NAMALWA (cell line): ENCODE measurements around the gene PDHA1.

ENCODE experiments used
- DNase-seq: peaks from one replicate; pipeline ENCODE4 v3.0.0-alpha.2; 2015; ENCODE audit warnings: low spot score

PDHA1 gene

DNA sequence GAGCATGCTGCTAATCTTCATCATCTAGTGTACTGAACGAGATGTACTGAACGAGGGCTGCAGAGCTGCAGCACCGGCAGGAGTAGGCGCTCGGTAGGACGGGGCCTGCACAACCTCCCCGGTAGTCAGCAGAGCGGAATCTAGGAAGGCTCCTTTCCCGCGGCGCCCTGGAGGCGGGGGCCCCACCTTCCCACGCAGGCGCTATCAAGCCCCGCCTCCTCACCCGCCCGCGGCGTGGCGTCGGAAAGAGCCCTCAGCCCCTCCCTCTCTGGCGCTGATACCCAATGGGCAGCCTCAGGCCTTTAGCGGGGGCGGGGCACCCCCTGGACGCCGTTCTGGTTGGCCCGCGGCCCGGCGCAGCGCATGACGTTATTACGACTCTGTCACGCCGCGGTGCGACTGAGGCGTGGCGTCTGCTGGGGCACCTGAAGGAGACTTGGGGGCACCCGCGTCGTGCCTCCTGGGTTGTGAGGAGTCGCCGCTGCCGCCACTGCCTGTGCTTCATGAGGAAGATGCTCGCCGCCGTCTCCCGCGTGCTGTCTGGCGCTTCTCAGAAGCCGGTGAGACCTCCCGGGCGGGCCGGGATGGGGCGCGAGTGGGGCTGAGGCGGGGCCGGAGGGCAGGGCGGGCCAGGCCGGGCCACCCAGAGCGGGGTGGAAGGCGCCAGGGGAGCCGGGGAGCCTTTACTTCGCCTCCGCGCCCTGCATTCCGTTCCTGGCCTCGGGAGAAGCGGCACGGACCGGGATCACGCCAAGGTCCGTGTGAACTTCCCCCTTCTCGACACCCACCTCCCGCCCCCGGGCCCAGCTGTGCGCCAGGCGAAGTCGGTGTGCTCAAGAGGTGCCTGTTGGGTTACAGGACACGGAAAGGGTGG, at the start of gene PDHA1:
PDHA1 (plus strand) TSS at position 393 of the 874 bp plus-strand sequence; CDS start at position 504, 111 bp downstream.
- peak; percentile 92 for DNase-seq

DNA sequence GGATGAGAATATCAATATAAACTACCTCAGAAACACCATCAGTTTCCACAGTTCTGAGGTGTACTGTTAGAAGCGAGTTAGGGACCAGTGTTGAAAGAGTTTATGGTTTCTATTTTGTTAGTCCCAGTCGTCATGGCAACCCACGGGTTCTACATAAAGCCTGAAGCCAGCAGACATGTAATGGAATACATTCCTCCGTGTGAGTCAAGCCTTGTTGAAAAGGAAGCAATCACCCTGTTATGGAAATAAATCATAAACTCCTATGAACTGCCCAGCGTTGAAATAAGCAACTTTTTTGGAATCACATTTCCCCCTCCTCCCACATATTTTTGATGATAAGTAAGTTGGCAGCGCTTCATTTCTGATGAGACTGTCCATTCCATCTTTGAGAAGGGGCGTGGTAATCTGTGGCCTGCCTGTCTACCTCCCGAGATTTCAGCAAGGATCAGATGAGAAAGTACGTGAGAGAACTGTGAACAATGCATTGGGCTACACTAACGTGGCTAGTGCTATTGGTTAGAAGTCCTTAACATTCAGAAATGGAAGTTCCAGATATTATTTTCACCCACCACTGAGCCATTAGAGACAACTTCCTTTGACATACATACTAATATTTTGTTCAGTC, 40.4 kb upstream of the PDHA1 start:
- DNase-seq = no peak

DNA sequence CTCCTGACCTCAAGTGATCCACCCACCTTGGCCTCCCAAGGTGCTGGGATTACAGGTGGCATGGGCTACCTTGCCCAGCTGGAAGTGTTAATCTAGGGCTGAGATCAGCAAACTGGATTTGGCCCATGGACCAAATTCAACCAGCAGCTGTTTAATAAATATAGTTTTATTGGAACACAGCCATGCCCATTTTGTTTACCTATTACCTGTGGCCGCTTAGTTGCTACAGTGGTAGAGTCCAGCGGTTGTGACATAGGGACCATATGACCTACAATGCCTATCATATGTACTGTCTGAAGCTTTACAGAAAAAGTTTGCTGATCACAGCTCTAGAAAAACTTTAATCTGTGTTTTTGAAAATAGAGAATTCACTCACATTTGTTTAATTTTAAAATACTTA, 17.2 kb upstream of the PDHA1 start:
- no peak for DNase-seq

DNA sequence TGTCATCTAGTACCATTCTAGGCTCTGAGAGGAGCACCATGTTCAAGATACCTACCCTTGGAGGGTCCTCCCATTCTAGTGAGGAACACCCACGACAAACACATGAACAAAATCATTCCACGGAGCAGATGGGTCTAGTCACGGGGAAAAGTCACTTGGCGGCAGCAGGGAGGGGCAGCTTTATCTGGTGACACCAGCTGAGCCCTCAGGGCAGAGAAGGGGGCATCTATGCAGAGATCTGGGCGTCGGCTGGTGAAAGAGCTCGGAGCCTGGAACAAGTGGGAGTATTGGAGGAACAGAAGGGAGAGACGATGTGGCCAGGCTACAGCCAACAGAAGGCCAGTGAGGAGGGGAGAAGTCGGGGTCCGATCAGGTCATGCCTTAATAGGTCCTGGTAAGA, 11.9 kb upstream of the PDHA1 start:
- no peak for DNase-seq

DNA sequence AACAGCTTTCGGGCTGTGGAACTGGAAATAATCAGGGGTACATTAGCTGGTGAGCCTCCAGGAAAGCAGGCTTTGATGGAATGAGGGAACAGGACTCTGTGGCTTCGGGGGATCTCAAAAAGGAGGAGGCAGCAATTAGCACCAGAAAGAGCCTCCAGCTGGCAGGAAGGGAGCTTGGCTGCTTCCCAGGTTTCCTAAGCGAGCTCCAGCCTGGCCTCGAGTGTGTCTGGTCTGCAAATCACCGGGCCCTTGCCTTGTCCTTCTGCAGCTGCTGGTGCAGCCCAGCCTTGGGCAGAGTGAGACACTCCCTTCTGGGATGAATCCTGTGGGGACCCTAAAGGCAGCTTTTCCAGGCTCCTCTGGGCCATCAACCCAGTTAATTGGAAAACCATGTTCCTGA, 10.7 kb upstream of the PDHA1 start:
- no peak for DNase-seq

DNA sequence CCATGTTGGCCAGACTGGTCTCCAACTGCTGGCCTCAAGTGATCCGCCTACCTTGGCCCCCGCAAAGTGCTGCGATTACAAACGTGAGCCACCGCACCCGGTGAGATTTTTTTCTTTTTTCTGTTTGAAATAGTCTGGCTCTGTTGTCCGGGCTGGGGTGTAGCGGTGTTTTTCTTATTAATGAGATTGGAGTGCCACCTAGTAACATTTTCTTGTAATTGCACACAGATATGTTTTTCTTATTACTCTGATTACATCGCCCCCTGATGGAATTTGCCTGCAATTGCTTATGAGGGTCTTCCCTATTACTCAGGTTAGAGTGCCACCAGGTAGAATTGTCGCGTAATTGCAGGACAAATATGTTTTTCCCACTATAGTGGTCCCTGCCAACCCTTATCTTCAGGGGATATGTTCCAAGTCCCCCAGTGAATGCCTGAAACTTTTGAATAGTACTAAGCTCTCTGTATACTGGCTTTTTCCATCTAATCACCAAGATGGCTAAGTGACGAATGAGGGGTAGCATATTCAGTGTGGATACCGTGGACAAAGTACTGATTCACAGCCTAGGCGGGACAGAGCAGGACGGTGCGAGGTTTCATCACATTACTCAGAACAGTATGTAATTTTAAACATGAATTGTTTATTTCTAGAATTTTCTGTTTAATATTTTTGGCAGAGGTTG, 8.6 kb upstream of the PDHA1 start:
- peak; percentile 87 for DNase-seq

DNA sequence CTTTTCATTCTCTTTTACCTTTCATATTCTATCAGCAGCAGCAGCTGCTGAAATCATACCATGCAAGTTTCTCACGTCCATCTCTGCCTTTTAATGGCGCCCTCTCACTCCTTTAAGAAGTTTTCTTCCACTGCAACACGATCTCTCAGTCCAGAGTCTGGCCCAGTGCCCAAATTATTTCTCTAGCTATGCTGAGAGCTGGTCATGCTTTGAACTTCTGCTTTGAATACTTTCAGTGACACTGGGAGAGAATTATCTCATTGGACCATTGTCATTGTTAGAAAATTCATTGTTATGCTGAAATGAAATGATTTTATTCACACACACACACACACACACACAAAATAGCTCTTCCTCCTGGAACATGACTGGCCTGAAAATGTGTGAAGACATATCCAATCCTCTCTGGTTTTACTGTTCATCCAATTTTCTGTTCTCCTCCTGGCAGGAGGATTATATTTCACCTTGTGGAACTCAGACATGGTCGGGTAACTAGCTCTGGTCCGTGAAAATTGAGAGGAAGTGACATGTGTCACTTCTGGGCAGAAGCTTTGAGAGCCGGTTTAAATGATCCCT, 1.3 kb upstream of the PDHA1 start:
- peak; percentile 8 for DNase-seq

DNA sequence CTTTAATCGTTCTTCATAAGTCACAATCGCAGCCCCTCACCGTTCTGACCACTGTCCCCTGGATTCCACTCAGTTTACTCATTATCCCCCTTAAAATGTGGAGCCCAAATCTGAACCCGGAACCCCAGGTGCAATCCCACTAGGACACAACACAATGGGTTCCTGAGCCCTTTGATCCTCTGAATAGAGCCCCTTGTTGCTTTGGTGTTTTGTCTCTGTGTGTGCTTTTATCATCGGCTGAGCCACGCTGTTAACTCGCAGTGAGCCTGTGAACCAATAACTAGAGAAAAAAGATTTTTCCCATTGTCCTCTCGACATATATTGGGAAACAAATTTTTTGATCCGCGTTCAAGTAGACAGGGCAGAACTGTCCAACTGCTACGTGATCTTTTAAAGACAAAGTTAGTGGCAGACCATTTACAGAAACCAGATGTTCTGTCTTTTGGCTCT, 617 bp upstream of the PDHA1 start:
- no peak for DNase-seq

DNA sequence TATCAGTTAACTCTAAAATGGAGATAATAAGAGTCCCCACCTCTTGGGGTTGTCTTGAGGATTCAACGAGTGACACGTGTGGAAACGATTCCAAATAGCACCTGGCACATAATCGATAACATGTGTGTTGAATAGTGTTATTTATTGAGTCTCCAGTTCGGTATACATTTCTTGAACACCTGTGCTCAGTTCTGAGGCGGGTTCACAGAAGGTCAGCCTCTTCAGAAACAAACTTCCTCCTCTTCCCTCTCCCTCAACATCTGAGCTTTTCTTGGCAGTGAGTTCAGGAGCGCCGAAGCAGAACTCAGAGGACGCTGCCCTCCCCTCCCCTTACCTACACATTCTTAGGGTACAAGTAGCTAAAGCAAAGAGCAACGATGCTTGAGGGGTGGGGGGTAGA, 934 bp downstream of the PDHA1 start:
- DNase-seq = peak; percentile 16

DNA sequence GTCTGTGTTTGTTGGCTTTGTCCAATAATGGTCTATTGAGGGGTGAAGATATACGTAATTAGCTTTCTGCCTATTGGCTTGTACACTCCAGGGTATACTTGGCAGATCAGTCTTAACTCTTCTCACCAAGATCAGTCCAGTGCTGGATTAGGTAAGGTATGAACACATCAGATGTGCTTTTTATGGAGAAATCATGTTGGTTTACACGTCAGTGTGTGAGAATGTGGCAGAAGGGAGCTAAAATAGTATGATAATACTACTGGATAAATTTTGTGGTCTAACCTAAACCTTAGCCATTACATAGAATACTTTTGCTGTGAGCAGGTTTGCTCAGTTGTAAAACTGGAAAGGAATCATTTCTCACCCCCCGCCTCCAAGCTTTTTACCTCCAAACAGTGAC, 4.2 kb downstream of the PDHA1 start:
- no peak for DNase-seq

DNA sequence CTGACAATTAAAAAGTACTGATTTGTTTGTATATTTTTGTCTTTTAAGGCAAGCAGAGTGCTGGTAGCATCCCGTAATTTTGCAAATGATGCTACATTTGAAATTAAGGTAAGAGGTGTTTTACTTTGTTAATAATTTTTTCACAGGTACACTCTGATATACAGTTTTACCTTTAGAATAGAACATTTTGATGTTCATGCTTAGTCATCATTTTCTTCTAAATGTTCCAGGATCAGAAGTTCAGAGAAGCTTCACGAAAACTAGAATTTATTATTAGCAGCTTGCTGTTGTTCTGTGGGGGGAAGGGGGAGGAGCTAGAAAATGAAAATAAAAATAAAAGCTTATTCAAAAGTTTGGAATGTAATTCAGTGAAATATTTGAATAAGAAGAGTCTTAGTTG, 5.5 kb downstream of the PDHA1 start:
- DNase-seq = no peak

DNA sequence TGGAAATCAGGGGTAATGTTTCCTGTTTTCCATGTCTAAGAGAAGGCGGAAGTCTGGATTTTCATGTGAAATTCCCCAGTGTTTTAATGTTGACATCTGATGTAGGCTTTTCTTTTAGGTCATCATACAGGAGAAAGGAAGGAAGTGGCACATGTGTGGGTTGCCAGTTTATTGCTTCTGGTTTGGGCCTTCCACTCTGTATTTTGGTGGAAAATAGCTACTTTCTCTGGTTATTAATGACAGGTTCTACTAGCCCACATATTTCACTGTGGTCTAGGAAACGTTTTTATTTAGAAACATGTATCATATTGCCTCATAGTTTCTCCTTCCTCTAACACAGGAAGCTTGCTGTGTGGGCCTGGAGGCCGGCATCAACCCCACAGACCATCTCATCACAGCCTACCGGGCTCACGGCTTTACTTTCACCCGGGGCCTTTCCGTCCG, 7.2 kb downstream of the PDHA1 start:
- no peak for DNase-seq

DNA sequence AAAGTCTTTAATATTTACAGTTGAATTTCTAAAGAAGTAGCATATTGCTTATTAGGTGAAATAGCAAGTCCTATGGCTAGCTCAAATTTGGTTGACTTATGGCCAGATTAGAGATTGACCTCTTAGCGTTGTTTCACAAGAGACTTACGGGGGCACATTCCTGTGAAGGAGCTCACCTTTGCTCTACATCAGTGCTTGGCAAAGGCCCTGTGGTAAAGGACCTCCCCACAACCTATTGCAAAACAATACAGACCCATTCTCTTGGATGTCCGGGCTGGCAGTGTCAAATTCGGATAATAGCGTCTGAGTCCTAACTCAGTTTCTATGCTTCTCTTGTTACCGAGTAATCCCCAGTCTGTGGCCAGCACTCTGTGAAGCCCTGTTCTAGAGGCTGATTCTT, 10.9 kb downstream of the PDHA1 start:
- DNase-seq = no peak

DNA sequence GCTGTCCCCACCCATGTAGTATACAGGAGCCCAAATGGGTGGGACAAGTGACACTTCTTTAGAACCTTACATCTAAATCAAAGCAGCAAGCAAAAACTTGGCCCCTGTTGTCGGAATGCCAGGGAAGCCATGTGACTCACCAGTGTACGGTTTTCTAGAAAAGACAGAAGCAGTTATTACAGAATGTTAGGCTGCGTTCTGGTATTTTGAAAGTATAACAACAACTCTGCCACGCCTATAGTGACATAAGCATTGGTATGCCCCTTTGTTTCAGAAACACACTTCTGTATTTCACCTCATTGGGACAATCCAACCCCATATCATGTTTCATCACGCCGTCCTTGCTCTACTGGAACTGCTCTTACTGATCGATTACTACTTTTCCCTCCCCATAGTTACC, 14.8 kb downstream of the PDHA1 start:
- no peak for DNase-seq

DNA sequence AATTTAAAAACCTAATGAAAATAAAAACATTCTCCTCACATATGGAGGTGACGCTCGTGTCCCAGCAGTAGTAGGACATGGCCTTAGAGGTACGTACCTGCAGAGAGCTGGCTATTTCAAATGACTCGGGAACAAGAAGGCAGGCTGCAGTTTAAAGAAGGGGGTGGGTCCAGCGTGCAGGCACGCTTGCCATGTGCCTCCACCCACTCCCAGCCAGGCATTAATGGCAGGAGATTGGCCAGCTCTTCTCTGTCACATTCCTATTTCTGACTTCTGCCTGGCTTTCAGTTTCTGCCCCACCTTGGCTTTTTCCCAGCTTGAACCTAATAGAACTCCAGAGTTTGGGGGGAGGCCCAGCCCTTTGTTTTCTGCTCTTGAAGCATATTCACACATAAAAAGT, 17.2 kb downstream of the PDHA1 start:
- no peak for DNase-seq

DNA sequence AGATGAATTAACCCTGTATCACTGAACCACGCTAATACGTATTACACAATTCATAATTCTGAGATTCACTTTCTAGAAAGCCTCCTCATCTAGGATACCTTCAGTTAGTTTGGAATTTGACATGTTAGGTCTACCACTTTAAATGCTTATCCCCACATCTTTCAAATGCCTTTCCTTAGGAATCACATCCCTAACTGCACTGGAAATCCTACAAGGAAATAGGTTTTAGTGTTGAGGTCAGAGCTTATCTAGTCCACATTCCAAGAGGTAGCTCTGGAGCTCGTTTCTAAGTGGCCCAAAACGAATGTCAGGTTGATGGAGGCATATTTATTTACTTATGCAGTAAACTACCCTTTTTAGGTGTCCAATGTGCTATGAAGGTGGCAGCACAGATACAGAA, 18.0 kb downstream of the PDHA1 start:
- DNase-seq = no peak

DNA sequence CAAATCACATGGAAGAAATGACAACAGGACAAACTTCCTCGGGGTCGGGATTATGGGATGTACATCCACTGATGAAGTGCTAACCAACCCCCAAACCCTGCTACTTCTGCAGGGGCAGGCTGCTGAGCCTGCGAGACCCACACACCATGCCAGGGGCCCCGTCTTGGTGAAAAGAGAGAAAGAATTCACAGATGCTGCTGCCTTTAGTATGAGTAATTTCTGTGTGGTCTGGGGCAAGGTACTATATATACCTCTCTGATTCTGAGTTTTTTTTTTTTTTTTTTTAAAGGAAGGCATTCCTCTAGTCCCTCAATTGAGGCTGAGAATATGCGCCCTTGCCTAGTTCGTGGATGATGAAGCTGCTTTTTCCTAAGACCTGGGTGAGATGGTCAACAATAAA, 24.8 kb downstream of the PDHA1 start:
- no peak for DNase-seq

DNA sequence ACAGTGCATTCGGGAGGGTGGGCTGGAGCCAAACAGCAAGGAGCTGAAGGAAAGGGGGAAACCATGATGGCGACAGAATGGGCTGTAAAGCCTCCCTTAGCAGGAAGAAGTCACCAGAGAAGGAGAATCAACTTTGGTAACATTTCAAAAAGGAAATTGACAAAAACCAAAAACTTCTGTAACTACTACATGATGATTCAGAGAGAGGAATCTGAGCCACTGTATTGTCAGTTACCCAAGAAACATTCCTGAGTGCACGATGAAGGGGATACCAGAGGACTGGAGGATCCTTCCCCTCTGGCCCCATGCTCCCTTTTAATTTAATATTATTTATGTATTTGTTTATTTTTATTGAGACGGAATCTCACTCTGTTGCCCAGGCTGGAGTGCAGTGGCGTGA, 26.3 kb downstream of the PDHA1 start:
- DNase-seq = no peak

DNA sequence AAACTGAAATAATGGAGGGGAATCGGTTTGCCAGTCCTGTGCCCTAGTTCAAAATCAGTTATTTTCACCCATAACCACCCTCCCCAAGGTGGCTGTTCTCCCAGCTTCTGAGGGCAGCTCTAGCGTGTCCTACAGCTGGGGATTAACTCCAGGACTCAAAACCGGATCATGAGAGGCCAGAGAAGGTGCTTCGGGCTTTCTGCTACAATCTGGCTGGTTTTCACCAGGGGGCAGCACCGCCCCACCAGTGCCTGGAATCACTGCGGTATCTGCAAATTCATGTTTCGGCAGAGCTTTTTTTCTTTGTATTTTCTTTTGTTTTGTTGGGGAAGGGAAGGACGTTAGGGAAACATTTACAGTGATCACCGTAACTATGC, 28.4 kb downstream of the PDHA1 start:
- peak; percentile 70 for DNase-seq

DNA sequence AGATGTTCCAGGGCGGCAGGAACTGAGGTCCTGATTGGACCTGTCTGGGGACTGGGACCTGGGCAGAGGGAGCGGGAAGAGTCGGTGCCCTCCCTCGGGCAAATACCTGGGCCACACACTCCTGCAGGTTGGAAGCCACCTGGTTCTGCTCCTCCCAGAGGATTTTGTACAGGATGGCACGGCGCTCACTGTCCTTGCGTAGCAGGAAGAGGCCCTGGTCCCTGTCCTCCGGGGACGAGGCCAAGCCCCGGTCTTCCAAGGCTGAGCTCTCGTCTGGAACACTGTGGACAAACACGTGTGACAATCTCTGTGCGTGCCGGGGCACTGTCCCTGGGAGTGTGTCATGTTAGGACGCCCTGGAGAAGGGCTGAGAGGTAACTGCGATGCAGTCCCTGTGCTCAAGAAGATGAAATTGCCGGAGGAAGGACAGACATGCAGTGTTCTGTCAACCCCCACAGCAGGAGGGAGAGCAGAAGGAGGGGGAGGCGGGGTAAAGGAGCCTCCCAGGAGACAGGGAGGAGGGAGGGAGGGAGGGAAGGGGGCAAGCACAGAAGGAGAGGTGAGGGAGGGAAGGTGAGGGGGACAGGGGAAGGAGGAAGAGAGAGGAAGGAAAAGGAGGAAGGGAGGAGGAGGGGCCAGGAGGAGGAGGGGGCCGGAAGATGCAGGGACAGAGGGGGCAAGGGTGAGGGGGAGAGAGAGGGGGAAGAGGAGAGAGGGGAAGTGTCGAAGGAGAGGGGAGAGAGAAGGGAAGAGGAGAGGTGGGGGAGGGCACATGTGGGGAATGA, 29.0 kb downstream of the PDHA1 start:
- no peak for DNase-seq

DNA sequence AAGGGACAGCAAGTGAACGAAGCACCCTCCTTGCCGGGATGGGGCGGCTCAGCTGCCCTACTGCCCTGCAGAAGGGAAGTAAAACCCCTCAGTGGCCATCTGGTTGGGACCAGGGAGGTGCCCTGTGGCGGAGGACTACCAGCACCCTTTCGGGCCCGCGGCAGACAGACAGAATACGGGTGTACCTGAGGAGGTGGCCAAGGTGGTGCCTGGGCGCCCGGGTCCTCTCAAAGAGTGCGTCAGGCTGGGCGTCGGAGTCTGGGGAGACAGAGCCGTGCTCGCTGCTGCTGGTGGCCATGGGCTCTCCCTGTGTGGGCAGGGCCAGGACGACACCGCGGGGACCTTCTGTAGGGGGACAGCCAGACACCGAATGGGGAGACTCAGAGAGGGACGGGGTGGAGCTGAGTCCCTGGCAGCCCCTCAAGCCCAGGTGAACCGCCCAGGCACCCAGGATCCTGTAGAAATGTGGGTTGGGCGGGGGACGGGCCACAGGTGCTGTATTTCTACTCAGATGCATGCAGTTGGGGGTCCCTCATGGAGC, 29.7 kb downstream of the PDHA1 start:
- no peak for DNase-seq

DNA sequence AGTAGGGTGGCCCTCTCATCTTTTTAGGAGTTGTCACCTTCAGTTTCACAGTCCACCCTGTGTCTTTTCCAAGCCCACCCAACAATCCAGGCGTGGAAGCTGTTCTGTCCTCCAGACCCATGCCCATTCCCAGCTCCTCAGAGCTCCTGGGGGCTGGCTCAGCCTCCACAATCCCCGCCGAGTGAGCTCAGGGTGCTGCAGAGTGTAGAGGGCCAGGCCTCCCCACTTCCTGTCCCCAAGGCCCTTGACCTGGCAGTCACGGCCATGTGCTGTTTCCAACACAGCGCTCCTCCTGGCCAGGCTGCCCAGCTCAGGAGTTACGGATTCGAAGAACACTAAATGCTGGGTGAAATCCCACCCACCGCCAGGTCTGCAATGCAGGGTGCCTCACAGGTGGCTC, 31.8 kb downstream of the PDHA1 start:
- DNase-seq = no peak
